ENCODE data around the gene LRRC7.

DNA sequence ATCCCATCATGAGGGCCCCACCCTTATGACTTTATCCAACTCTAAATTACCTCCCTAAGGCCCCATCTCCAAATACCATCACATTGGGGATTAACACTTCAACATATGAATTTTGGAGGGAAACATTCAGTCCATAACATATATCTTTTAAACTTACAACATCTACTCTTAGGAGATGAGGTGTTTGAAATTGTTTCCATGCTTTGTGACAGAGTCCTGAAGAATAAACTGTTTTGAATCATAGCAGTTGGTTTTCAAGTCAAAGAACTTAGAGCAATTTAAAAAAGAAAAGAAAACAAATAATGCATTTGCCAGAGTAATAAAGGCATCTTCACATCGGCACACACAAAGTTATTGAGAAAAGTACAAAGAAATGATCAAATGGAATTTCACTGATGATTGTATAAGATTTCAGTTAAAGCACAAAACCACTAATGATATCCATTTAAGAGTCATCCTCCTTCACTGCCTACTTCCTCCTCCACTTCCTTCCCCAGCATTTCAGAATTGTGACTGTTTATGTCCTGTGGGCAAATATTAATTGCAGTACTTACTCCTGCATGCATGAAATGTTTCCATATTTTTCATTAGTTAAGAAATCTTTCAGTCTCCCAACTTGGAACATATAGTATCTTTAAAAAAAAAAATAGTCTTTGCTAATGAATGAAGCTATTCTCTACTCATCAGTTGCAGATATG lies 435.6 kb downstream of the LRRC7 start:
- TF ChIP-seq, protein P1, sequence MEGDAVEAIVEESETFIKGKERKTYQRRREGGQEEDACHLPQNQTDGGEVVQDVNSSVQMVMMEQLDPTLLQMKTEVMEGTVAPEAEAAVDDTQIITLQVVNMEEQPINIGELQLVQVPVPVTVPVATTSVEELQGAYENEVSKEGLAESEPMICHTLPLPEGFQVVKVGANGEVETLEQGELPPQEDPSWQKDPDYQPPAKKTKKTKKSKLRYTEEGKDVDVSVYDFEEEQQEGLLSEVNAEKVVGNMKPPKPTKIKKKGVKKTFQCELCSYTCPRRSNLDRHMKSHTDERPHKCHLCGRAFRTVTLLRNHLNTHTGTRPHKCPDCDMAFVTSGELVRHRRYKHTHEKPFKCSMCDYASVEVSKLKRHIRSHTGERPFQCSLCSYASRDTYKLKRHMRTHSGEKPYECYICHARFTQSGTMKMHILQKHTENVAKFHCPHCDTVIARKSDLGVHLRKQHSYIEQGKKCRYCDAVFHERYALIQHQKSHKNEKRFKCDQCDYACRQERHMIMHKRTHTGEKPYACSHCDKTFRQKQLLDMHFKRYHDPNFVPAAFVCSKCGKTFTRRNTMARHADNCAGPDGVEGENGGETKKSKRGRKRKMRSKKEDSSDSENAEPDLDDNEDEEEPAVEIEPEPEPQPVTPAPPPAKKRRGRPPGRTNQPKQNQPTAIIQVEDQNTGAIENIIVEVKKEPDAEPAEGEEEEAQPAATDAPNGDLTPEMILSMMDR (IDR thresholded peaks at IDR 0.05) = no peak
- no peak for TF ChIP-seq POLR2A (IDR thresholded peaks at IDR 0.05)
- no peak for TF ChIP-seq EP300 (IDR thresholded peaks at IDR 0.05)
